Fibroblast of villous mesenchyme (primary cell): ENCODE data around the gene SELENOH. TPM values are rescaled to one million over a fixed set of nuclear protein-coding genes. Genes with fewer than 3 reads are reported as not detected.

Source experiments
- DNase-seq: peaks from one replicate; pipeline ENCODE4 v3.0.0-alpha.2; 2010; ENCODE audit warnings: low read depth
- H3K4me3 ChIP-seq: 2 replicates; pipeline ENCODE4 v1.5.1; 2011; ENCODE audit warnings: low read depth, mild to moderate bottlenecking, low read length
- CTCF ChIP-seq: IDR thresholded peaks from 2 replicates; pipeline ENCODE4 v1.5.1; 2012; ENCODE audit warnings: low read depth, mild to moderate bottlenecking, low read length; ENCODE audit not compliant: insufficient read depth
- total RNA-seq: library from RNA; depleted of rRNA; stranded (reverse); fragments of >200 nt; gene quantifications from 2 replicates; pipeline ENCODE4 v1.2.3, GENCODE V29; 2012

The SELENOH gene
- total RNA-seq, 1 donor = 66.9 TPM

DNA sequence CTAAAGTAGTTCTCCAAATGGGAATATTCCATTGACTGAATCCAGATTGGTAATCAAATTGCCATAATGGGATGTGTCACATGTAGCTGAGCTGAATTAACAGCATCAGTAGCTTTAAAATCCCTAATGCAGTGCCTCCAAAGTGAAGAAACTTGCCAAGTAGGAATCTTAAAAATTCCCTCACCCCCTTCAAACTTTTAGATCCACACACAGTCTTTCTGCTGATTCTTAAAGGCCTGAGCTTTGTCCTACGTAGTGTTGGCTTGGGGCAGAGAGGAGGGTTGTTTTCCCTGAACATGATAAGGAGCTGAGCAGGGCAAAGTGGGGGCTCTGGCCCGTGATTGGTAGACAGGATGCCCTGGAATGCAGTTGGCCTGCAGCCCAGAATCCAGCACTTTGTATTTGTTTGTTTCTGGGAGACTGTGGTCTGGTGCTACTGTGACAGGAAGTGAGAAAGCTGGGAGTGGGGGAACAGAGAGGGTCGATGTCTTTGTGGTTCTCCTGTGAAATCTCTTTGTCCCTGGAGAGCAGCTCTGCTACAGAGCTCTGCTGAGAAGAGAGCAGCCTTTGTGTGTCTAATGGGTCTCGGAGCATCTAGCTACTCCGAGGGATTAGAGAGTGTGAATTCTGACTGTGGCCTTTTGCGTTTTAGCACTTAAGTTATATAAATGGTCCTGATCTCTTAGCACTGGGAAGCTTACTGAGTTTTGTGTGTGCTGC lies 37.2 kb downstream of the SELENOH start:
- TF ChIP-seq CTCF = no peak
- peak; percentile 98 for DNase-seq
- H3K4me3 ChIP-seq = peak overlapping the region; percentile 43

DNA sequence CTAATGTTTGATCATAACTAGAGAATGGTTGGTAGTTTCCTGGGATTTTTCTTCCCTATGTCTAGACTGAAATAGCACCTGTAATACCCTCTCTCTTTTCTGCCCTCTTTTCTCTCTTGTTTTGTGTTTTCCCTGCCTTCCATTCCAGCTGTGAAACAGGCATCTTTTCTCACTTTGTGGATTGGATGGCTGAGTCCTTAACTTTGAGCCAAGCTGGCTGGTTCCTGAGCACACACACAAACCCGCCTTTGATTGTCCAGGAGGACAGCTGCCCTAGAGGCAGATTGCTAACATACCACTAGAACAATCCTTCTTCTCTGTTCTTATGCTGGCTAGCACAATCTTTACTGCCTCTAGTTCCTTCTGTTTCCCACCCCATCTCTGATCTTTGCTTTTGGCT lies 38.0 kb downstream of the SELENOH start:
- TF ChIP-seq CTCF = no peak
- no peak overlapping the region for H3K4me3 ChIP-seq
- DNase-seq = peak; percentile 59

GRCh38 chr11:57781529-57781943 lies 40.2 kb downstream of the SELENOH start:
- no peak for TF ChIP-seq CTCF
- peak; percentile 51 for DNase-seq
- no peak overlapping the region for H3K4me3 ChIP-seq

DNA sequence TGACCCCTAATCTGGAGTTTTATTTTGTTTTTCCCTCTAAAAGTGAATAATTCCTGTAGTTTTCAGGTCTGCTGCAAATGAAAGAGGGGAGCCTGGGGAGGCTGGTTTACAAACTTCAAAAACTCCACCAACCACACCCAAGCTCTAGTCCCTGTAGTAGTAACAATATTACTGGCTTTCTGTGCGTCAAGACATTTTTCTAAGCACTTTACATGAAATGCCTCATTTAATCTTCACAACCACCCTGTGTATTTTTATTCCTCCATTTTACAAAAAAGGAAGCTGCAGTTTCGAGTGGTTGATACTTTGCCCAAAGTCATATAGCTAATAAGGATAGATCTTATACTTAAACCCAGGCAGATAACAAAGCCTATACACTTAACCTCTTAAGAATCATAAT lies 43.8 kb downstream of the SELENOH start:
- no peak for TF ChIP-seq CTCF
- no peak overlapping the region for H3K4me3 ChIP-seq
- DNase-seq = no peak

GRCh38 chr11:57786436-57786835 lies 45.1 kb downstream of the SELENOH start:
- no peak for TF ChIP-seq CTCF
- no peak overlapping the region for H3K4me3 ChIP-seq
- peak; percentile 49 for DNase-seq

DNA sequence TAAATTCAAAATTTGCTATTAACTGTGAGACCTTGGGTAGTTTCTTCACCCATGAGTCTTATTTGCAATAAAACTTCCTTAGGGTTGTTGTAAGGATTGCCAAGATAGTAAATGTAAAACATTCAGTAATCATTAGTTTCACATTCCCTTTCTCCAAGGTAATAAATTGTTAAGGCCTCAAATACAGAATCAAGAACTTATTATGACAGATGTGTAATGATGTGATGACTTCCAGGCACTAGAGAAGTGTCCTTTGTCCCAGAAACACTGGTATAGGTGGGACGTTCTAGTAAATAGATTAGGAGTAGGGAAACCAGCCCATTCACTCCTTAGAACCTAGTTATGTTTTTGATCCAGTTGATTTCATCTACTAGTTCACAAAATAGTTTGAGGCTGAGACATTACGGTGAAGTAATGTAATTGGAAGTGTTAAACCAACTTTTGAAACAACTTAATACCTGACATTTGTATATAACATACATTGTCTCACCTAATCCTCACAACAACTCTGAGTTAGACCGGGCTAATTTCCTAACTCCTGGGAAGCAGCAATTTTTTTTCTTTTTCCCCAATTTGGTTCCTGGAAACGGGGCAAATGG lies 45.8 kb downstream of the SELENOH start:
- H3K4me3 ChIP-seq = no peak overlapping the region
- no peak for TF ChIP-seq CTCF
- peak; percentile 61 for DNase-seq
